ENCODE measurements around the gene ACE.
"Not testable (repeated sequence)": the region's sequence is repeated elsewhere in the genome, so short reads cannot be mapped to it uniquely, and the experiment has no call there.

ACE gene

GRCh38 chr17:63444457-63444856 is 32.4 kb upstream of the ACE start:
- no peak for DNase-seq

DNA sequence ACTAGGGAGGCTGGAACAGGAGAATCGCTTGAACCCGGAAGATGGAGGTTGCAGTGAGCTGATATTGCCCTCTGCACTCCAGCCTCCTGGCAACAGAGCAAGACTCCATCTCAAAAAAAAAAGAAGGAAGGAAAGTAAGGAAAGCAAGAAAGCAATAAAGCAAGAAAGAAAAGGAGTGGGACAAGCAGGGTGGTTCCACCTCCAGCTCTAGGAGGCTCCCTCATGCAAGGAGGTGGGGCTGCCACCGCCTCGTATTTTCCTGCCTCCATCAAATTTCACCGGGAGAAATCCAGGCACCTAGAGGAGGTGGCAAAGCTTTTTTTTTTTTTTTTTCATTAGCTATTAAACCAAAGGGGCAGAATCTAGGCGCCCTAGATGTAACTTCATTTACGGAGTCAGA is 31.8 kb upstream of the ACE start:
- DNase-seq: no peak

DNA sequence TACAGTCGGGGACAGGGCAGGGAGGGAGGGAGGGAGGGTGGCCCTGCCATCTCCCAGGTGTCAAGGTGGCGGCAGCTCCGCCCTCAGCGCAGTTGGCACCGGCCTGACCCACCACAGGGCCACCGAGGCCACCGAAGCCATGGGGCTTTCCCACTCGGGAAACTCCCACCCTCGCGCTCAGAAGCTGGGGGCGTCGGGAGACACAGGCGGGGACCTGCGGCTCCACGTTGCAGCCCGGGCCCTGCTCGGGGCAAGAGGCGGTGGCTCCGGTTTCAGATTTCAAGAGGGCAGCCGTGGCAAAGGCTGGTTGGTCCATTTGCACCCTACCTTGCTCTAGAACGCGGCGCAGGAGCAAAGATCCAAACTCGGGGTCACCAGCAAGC is 31.3 kb upstream of the ACE start:
- peak; percentile 75 to 91 (median 82) for DNase-seq

- DNase-seq: peak; percentile 75 to 91 (median 79)
Observed at GRCh38 chr17:63445954-63446752, 30.7 kb upstream of the ACE start, which contains the start of gene CYB561. Gene CYB561 (minus strand): TSS chr17:63446306. CDS start chr17:63437547, 8,759 bp downstream.

GRCh38 chr17:63446753-63447470 is 29.9 kb upstream of the ACE start:
- peak; percentile 94 to 98 (median 96) for DNase-seq

GRCh38 chr17:63447471-63448009 is 29.3 kb upstream of the ACE start:
- no peak for DNase-seq

GRCh38 chr17:63448655-63449054 is 28.2 kb upstream of the ACE start:
- DNase-seq: no peak

GRCh38 chr17:63450551-63450950 is 26.3 kb upstream of the ACE start:
- peak in 2 of 3 donors; percentile 35 to 54 for DNase-seq

DNA sequence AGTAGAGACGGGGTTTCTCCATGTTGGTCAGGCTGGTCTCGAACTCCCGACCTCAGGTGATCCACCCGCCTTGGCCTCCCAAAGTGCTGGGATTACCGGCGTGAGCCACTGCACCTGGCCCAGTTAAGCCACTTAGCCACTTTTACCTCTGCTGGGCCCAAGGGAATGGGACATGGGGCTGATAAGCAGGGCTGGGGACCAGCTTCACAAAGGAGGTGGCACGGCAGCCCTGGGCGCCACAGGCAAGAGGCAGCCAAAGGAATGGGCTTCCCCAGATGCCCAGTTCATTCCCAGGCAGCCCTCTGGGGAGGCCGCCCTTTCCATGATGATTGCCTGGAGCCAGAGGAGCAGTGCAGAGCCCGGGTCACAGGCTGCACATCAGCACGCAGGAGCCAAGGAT is 25.7 kb upstream of the ACE start:
- no peak for DNase-seq

GRCh38 chr17:63452046-63452961 is 24.6 kb upstream of the ACE start:
- no peak for DNase-seq

DNA sequence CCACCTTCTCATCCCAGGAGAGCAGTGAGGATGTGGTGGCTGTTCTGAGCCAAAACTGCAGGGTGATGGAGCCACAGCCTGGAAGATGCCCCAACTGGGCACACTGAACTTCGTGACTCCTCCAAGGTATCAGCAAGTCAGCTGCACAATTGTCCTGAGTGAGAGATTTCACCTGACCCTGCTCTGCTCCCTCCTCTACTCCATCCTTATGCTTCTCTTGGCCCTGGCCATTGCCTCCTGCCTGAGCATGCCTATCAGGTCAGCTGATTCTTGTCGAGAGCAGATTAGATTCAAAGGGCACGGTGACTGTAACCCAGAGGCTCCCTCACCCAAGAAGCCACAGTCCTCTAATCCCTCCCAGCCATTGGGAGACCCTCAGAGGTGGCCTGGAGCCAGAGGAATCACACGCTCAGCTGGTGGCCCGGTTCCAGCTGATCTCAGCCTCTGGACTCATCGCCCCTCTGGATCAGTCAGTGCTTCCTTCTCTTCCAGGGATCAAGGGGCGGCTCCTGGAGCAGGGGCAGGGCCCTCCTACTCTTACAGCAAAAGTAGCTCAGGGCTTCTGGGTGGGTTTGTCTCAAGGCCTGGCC is 23.8 kb upstream of the ACE start:
- no peak for DNase-seq

GRCh38 chr17:63454357-63454756 is 22.5 kb upstream of the ACE start:
- DNase-seq: not testable (repeated sequence)

DNA sequence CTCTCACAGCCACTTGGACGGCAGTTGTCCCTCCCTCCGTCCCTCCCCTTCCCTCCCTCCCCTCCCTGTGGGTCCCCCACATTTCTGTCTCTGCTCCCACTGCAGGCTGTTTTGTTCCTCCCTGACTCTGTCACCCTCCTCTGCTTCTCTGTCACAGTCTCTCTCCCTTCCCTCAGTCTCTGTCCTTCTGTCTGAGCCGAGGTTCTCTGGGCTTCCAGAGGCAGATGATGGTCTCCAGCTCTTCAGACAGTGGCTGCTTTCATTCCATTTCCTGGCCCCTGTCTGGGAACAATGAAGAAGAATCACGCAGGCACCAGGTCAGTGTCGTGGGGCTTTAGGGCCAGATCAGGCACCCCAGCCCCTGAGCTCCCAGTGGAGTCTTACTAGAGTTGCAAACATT is 21.9 kb upstream of the ACE start:
- DNase-seq: no peak

GRCh38 chr17:63455417-63455816 is 21.4 kb upstream of the ACE start:
- no peak for DNase-seq

GRCh38 chr17:63458478-63458877 is 18.4 kb upstream of the ACE start:
- DNase-seq: no peak

- DNase-seq: no peak
Observed at GRCh38 chr17:63460018-63460417, 16.8 kb upstream of the ACE start.

DNA sequence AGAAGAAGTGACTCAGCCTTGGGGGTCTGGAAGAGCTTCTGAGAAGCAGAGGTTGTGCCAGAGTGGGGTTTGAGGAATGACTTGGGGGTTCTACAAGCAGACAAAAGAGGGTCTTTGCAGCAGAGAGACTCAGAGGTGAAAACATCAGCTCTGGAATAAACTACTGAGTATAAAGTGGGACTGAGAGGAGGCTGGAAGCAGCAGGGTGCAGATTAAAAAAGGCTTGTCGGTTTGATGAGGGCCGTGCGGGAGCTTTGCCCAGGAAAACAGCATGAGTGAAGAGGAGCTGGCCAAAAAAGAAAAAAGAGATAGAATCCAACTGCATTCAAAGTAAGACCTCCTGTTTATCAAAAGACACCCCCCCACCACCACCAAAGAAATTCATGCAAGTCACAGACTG is 13.1 kb upstream of the ACE start:
- DNase-seq: no peak

GRCh38 chr17:63464691-63465236 is 12.1 kb upstream of the ACE start:
- peak in 2 of 3 donors; percentile 34 to 42 for DNase-seq

DNA sequence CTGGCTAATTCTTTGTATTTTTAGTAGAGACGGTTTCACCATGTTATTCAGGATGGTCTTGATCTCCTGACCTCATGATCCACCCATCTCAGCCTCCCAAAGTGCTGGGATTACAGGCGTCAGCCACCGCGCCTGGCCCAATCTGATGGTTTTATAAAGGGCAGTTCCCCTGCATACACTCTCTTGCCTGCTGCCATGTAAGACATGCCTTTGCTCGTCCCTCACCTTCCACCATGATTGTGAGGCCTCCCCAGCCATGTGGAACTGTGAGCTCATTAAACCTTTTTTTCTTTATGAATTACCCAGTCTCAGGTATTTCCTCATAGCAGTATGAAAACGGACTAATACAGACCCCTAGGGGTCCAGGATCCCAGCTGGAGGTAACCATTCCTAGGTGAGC is 8.8 kb upstream of the ACE start:
- not testable (repeated sequence) for DNase-seq

- no peak for DNase-seq
Observed at GRCh38 chr17:63474174-63474573, 2.7 kb upstream of the ACE start.

- no peak for DNase-seq
Observed at GRCh38 chr17:63474586-63475460, 2.0 kb upstream of the ACE start.

Measured in suppressor macrophage treated with lipopolysaccharide for 1 hour (primary cell).